Endothelial cell of umbilical vein (primary cell): ENCODE measurements around the gene SEMA3A. TPM values are rescaled to one million over a fixed set of nuclear protein-coding genes. Genes with fewer than 3 reads are reported as not detected.

ENCODE experiments used
- BruUV-seq: library from RNA; stranded (reverse); fragments of 400-500 nt; replicated peaks from 2 replicates; lab custom pipeline; 2021; lab: Mats Ljungman, UMichigan
- CTCF ChIA-PET: fragments of 300-600, 350-600 bp; sonication (Branson Sonifier 250); formaldehyde crosslinking; loops from one replicate; lab custom pipeline; 2021; ENCODE audit warnings: antibody characterized with exemption, inconsistent platforms; lab: Charles Lee
- POLR2A ChIA-PET: fragments of 300-600, 350-600 bp; sonication (Branson Sonifier 250); formaldehyde crosslinking; loops from one replicate; lab custom pipeline; 2021; ENCODE audit warnings: antibody characterized with exemption, inconsistent platforms; lab: Charles Lee
- DNase-seq: peaks from one replicate; pipeline ENCODE4 v3.0.0-alpha.2; 2011; ENCODE audit warnings: low read depth, low spot score
- FAIRE-seq: peaks from 2 replicates; lab custom pipeline; 2011; peaks lifted over from hg19 to GRCh38; lab: Jason Lieb, UNC
- H2AFZ ChIP-seq: 2 replicates; pipeline ENCODE4 v1.6.0; 2012; ENCODE audit warnings: low read depth, low read length, control low read depth, inconsistent platforms
- H3K27ac ChIP-seq: 2 replicates; pipeline ENCODE4 v1.5.1; 2011; ENCODE audit warnings: low read depth, mild to moderate bottlenecking, control low read depth, low read length, moderate library complexity; ENCODE audit not compliant: insufficient read depth
- H3K27me3 ChIP-seq, 2 experiments: 2 replicates each; pipeline versions ENCODE4 v1.6.0 to v1.6.1; 2011; ENCODE audit warnings: low read length in 2 of 2, mixed read lengths in 1 of 2; ENCODE audit not compliant: control insufficient read depth in 2 of 2, insufficient read depth in 2 of 2
- H3K36me3 ChIP-seq, 2 experiments: 2 replicates in 1 of 2; 3 replicates in 1 of 2; pipeline ENCODE4 v1.5.1; 2011; ENCODE audit warnings: low read length in 2 of 2, mild to moderate bottlenecking in 1 of 2, moderate library complexity in 1 of 2; ENCODE audit not compliant: control insufficient read depth in 2 of 2, insufficient read depth in 2 of 2; ENCODE audit errors: extremely low read depth in 1 of 2
- H3K4me1 ChIP-seq: 3 replicates; pipeline ENCODE4 v1.5.1; 2011; ENCODE audit warnings: mild to moderate bottlenecking, low read length; ENCODE audit not compliant: control insufficient read depth, insufficient read depth; ENCODE audit errors: extremely low read depth
- H3K4me2 ChIP-seq: 2 replicates; pipeline ENCODE4 v1.6.1; 2011; ENCODE audit warnings: low read length, control low read depth, mixed read lengths; ENCODE audit not compliant: insufficient read depth
- H3K4me3 ChIP-seq, 3 experiments: fragments of 200-600 bp in 1 of 3; sonication (generic), shearing (Covaris generic) in 1 of 3; replicated peaks in 1 of 3; 2 replicates each; pipeline ENCODE4 v1.5.1; 2011 to 2016; ENCODE audit warnings: control low read depth in 3 of 3, low read length in 3 of 3, mild to moderate bottlenecking in 2 of 3, inconsistent platforms in 1 of 3, low read depth in 1 of 3, moderate library complexity in 1 of 3; ENCODE audit not compliant: insufficient read depth in 1 of 3
- H3K79me2 ChIP-seq: 2 replicates; pipeline ENCODE4 v1.6.0; 2012; ENCODE audit warnings: low read length, inconsistent platforms; ENCODE audit not compliant: control insufficient read depth, insufficient read depth
- H3K9ac ChIP-seq: replicated peaks from 2 replicates; pipeline ENCODE3; 2011; ENCODE audit warnings: low read length, control low read depth; ENCODE audit not compliant: insufficient read depth; ENCODE audit errors: extremely low read depth
- H3K9me1 ChIP-seq: replicated peaks from 3 replicates; pipeline ENCODE4 v1.6.0; 2011; ENCODE audit warnings: mild to moderate bottlenecking, low read length; ENCODE audit not compliant: control insufficient read depth, insufficient read depth; ENCODE audit errors: extremely low read depth
- H3K9me3 ChIP-seq: replicated peaks from 2 replicates; pipeline ENCODE4 v1.5.1; 2012; ENCODE audit warnings: low read length, inconsistent platforms; ENCODE audit not compliant: control insufficient read depth, insufficient read depth
- H4K20me1 ChIP-seq: replicated peaks from 2 replicates; pipeline ENCODE3; 2011; ENCODE audit warnings: mild to moderate bottlenecking, low read length; ENCODE audit not compliant: control insufficient read depth, insufficient read depth; ENCODE audit errors: extremely low read depth
- CTCF ChIP-seq, 2 donors: IDR thresholded peaks; 1 replicate in 1 of 2; 2 replicates in 1 of 2; pipeline ENCODE4 v1.5.1; 2011; ENCODE audit warnings: low read length in 2 of 2, mild to moderate bottlenecking in 2 of 2, moderate library complexity in 2 of 2, control low read depth in 1 of 2, inconsistent platforms in 1 of 2, low read depth in 1 of 2; ENCODE audit not compliant: insufficient read depth in 1 of 2; ENCODE audit errors: extremely low read depth in 1 of 2
- EZH2 ChIP-seq: IDR thresholded peaks from 2 replicates; pipeline ENCODE4 v1.6.1; 2012; ENCODE audit warnings: borderline replicate concordance, low read depth, mild to moderate bottlenecking, moderate library complexity, low read length, inconsistent platforms; ENCODE audit not compliant: severe bottlenecking
- FOS ChIP-seq: IDR thresholded peaks from 2 replicates; pipeline ENCODE4 v1.6.1; 2011; ENCODE audit warnings: mild to moderate bottlenecking, low read length, moderate library complexity, borderline replicate concordance; ENCODE audit not compliant: insufficient read depth
- GATA2 ChIP-seq: IDR thresholded peaks from 2 replicates; pipeline ENCODE4 v1.7.0; 2011; ENCODE audit warnings: low read depth, mild to moderate bottlenecking, moderate library complexity, mixed read lengths, low read length; ENCODE audit not compliant: insufficient read length, insufficient read depth
- JUN ChIP-seq: IDR thresholded peaks from 2 replicates; pipeline ENCODE4 v1.6.1; 2011; ENCODE audit warnings: borderline replicate concordance, low read depth; ENCODE audit not compliant: insufficient read length, insufficient read depth
- MYC ChIP-seq: IDR thresholded peaks from one replicate; pipeline ENCODE4 v1.6.1; 2011; ENCODE audit warnings: mild to moderate bottlenecking, low read depth, low read length
- POLR2A ChIP-seq: IDR thresholded peaks from 2 replicates; pipeline ENCODE4 v1.6.1; 2012; ENCODE audit warnings: low read depth, mild to moderate bottlenecking, control low read depth, low read length
- POLR2AphosphoS5 ChIP-seq: IDR thresholded peaks from 2 replicates; pipeline ENCODE4 v1.6.1; 2012; ENCODE audit warnings: low read depth, mild to moderate bottlenecking, control low read depth, low read length, moderate library complexity; ENCODE audit not compliant: insufficient read depth
- dilution Hi-C: fragments of 300-500 bp; cut with MboI; formaldehyde crosslinking; loops from one replicate; pipeline ENCODE4 v1.15.0; 2019; ENCODE audit warnings: low sequenced_read_pairs; ENCODE audit not compliant: extremely low pct_ligation_motif_present
- intact Hi-C: fragments of 100-400 bp; cut with micrococcal nuclease; formaldehyde crosslinking; loops from one replicate; pipeline ENCODE4 v1.10.0; 2022
- polyA plus RNA-seq, 4 experiments: library from polyadenylated mRNA; depleted of rRNA in 3 of 4; stranded (reverse) in 3 of 4; unstranded in 1 of 4; fragments of >200 nt; gene quantifications; 2 replicates each; pipeline versions ENCODE4 v1.2.1 to v1.2.3, GENCODE V29; 2011 to 2012; ENCODE audit warnings: missing spikeins in 1 of 4
- total RNA-seq: library from RNA; stranded (reverse); gene quantifications from 2 replicates; pipeline ENCODE4 v1.2.3, GENCODE V29; 2021
- TF ChIP-seq, protein P1 (sequence below): IDR thresholded peaks from 2 replicates; pipeline ENCODE4 v1.6.1; 2011; ENCODE audit not compliant: insufficient read depth, insufficient read length

SEMA3A gene
- total and polyA plus RNA-seq, 2 donors (not counting 3 experiments of a cell fraction or from before 2014, with no cell fraction given), result 0.68 to 1.2 TPM

DNA sequence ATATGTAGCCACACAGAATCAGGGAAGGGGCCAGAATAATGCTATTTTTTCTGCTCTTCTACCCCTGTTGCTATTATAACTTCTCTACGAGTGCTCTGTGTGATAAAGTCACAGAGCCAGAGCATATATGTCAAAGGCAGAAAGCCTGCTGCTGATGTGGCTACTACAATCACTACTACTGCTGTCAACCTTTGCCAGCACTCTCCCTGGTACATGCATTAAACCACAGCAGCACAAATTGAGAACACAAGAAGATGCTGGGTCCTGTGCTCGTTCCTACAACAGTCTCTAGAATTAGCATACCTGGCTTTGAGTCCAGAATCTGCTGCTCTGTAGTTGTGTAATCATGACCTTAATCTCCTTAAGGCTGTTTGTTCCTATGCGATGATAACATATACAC lies 108.6 kb downstream of the SEMA3A start:
- FAIRE-seq, result no peak
- intact Hi-C loops, result no loop called here

More for the DNA sequence above, 108.6 kb downstream of the SEMA3A start:
- no peak overlapping the region for H3K4me2 ChIP-seq
- H3K4me3 ChIP-seq, result no peak overlapping the region
- DNase-seq, result no peak
- no peaks in the 10 kb centered on the region for H3K27me3 ChIP-seq
- no peaks in the 10 kb centered on the region for H3K79me2 ChIP-seq
- dilution Hi-C loops, result no loop called here
- no peak overlapping the region for H3K9ac ChIP-seq
- no peaks in the 10 kb centered on the region for H3K9me1 ChIP-seq
- TF ChIP-seq JUN (no peak), POLR2A (no peak), EZH2 (no peak), MYC (no peak), GATA2 (no peak), CTCF (IDR thresholded peaks at IDR 0.05; ENCODE audit: extremely low read depth in 1 of 2, insufficient read depth in 1 of 2, low read depth in 1 of 2, low read length in 2 of 2) (no peak), POLR2AphosphoS5 (no peak), FOS (no peak)
- TF ChIP-seq, protein P1, sequence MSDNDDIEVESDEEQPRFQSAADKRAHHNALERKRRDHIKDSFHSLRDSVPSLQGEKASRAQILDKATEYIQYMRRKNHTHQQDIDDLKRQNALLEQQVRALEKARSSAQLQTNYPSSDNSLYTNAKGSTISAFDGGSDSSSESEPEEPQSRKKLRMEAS, result no peak
- H2AFZ ChIP-seq, result no peak overlapping the region
- CTCF ChIA-PET, result interaction anchor here (0.5 kb wide), 1 partner anchor 13 kb away, joined by 3 read pairs; no protein-coding TSS in a partner anchor
- no peaks in the 10 kb centered on the region for H3K4me1 ChIP-seq
- H3K9me3 ChIP-seq, result no peaks in the 10 kb centered on the region
- POLR2A ChIA-PET, result no interaction called here
- no TSS peak for BruUV-seq
- no peaks in the 10 kb centered on the region for H3K36me3 ChIP-seq
- H4K20me1 ChIP-seq, result no peaks in the 10 kb centered on the region
- no peak overlapping the region for H3K27ac ChIP-seq
